GM18519 (cell line): ENCODE data around the gene GPR107.

Experiments used
- ATAC-seq: cut with Tn5 transposase; IDR thresholded peaks from one replicate; pipeline ENCODE4 v1.9.1; 2021; ENCODE audit warnings: mild to moderate bottlenecking, moderate library complexity; ENCODE audit not compliant: unreplicated experiment, low FRiP score

GPR107 gene

GRCh38 chr9:130179331-130179907 lies 125.7 kb downstream of the GPR107 start:
- ATAC-seq: no peak

- ATAC-seq: no peak
Measured at GRCh38 chr9:130180516-130180915, 126.8 kb downstream of the GPR107 start.

- ATAC-seq: no peak
Measured at GRCh38 chr9:130181678-130182380, 128.1 kb downstream of the GPR107 start.

GRCh38 chr9:130182381-130182909 lies 128.7 kb downstream of the GPR107 start:
- no peak for ATAC-seq

- ATAC-seq: no peak
Measured at GRCh38 chr9:130183133-130183762, 129.5 kb downstream of the GPR107 start.

- no peak for ATAC-seq
Measured at GRCh38 chr9:130185017-130185416, 131.3 kb downstream of the GPR107 start.

GRCh38 chr9:130185490-130186031 lies 131.9 kb downstream of the GPR107 start:
- ATAC-seq: no peak

GRCh38 chr9:130186051-130186450 lies 132.3 kb downstream of the GPR107 start:
- no peak for ATAC-seq

GRCh38 chr9:130186839-130187522 lies 133.3 kb downstream of the GPR107 start:
- ATAC-seq: no peak

GRCh38 chr9:130187523-130187846 lies 133.8 kb downstream of the GPR107 start:
- no peak for ATAC-seq

- ATAC-seq: no peak
Measured at GRCh38 chr9:130188860-130189481, 135.3 kb downstream of the GPR107 start.
